Keratinocyte (primary cell): ENCODE data around the gene FGF1. TPM values are rescaled to one million over a fixed set of nuclear protein-coding genes. Genes with fewer than 3 reads are reported as not detected.

Experiments used
- DNase-seq: peaks from one replicate; pipeline ENCODE4 v3.0.0-alpha.2; 2011; ENCODE audit warnings: low read depth, missing footprints, low spot score
- FAIRE-seq: peaks from 2 replicates; lab custom pipeline; 2011; peaks lifted over from hg19 to GRCh38; lab: Jason Lieb, UNC
- H2AFZ ChIP-seq: 2 replicates; pipeline ENCODE4 v1.6.0; 2012; ENCODE audit warnings: low read length, control low read depth, inconsistent platforms; ENCODE audit not compliant: control insufficient read depth
- H3K27ac ChIP-seq: 2 replicates; pipeline ENCODE4 v1.5.1; 2011; ENCODE audit warnings: low read length; ENCODE audit not compliant: control insufficient read depth, insufficient read depth
- H3K27me3 ChIP-seq: 3 replicates; pipeline ENCODE4 v1.6.0; 2011; ENCODE audit warnings: low read length; ENCODE audit not compliant: control insufficient read depth, insufficient read depth; ENCODE audit errors: extremely low read depth
- H3K36me3 ChIP-seq, 2 experiments: 2 replicates in 1 of 2; 3 replicates in 1 of 2; pipeline ENCODE4 v1.5.1; 2011; ENCODE audit warnings: low read length in 2 of 2, mild to moderate bottlenecking in 1 of 2; ENCODE audit not compliant: control insufficient read depth in 2 of 2, insufficient read depth in 2 of 2; ENCODE audit errors: extremely low read depth in 1 of 2
- H3K4me1 ChIP-seq: 3 replicates; pipeline ENCODE4 v1.5.1; 2011; ENCODE audit warnings: low read length; ENCODE audit not compliant: control insufficient read depth, insufficient read depth; ENCODE audit errors: extremely low read depth
- H3K4me2 ChIP-seq: 3 replicates; pipeline ENCODE4 v1.6.0; 2011; ENCODE audit warnings: low read depth, low read length; ENCODE audit not compliant: control insufficient read depth, insufficient read depth; ENCODE audit errors: extremely low read depth
- H3K4me3 ChIP-seq, 3 experiments: fragments of 200-600 bp in 1 of 3; sonication (generic) in 1 of 3; 2 replicates in 2 of 3; 3 replicates in 1 of 3; pipeline ENCODE4 v1.5.1; 2011 to 2016; ENCODE audit warnings: low read length in 3 of 3, mild to moderate bottlenecking in 3 of 3, control low read depth in 2 of 3, inconsistent platforms in 1 of 3, low read depth in 1 of 3, mixed read lengths in 1 of 3, mixed run types in 1 of 3, moderate library complexity in 1 of 3; ENCODE audit not compliant: control insufficient read depth in 2 of 3, insufficient read depth in 2 of 3; ENCODE audit errors: extremely low read depth in 1 of 3
- H3K79me2 ChIP-seq: 2 replicates; pipeline ENCODE4 v1.6.0; 2012; ENCODE audit warnings: low read length; ENCODE audit not compliant: control insufficient read depth, insufficient read depth
- H3K9ac ChIP-seq: 3 replicates; pipeline ENCODE4 v1.6.0; 2011; ENCODE audit warnings: low read length; ENCODE audit not compliant: control insufficient read depth, insufficient read depth; ENCODE audit errors: extremely low read depth
- H3K9me1 ChIP-seq: 3 replicates; pipeline ENCODE4 v1.6.0; 2011; ENCODE audit warnings: low read length; ENCODE audit not compliant: control insufficient read depth, insufficient read depth; ENCODE audit errors: extremely low read depth
- H3K9me3 ChIP-seq: 2 replicates; pipeline ENCODE4 v1.5.1; 2012; ENCODE audit warnings: low read depth, low read length; ENCODE audit not compliant: control insufficient read depth
- H4K20me1 ChIP-seq: 3 replicates; pipeline ENCODE4 v1.6.0; 2011; ENCODE audit warnings: low read length; ENCODE audit not compliant: control insufficient read depth, insufficient read depth; ENCODE audit errors: extremely low read depth
- EZH2 ChIP-seq: IDR thresholded peaks from one replicate; pipeline ENCODE4 v1.6.1; 2012; ENCODE audit warnings: inconsistent platforms, mild to moderate bottlenecking, low read length, moderate library complexity
- dilution Hi-C: fragments of 300-500 bp; cut with MboI; formaldehyde crosslinking; loops from one replicate; pipeline ENCODE4 v1.7.0; 2020; ENCODE audit warnings: low sequenced_read_pairs; ENCODE audit not compliant: extremely low pct_ligation_motif_present
- polyA plus RNA-seq, 5 experiments: library from polyadenylated mRNA; depleted of rRNA in 3 of 5; stranded (reverse) in 3 of 5; stranded (forward) in 1 of 5; unstranded in 1 of 5; fragments of >200 nt; gene quantifications; 1 replicate in 1 of 5; 2 replicates in 3 of 5; 3 replicates in 1 of 5; pipeline versions ENCODE4 v1.2.1 to v1.2.3, GENCODE V29; 2011 to 2012; ENCODE audit warnings: missing spikeins in 2 of 5, low read depth in 1 of 5, low replicate concordance in 1 of 5
- TF ChIP-seq, protein P1 (sequence below), 3 experiments: IDR thresholded peaks in 1 of 3; conservative IDR thresholded peaks in 1 of 3; optimal IDR thresholded peaks in 1 of 3; 2 replicates in 2 of 3; 3 replicates in 1 of 3; pipeline versions ENCODE3 to v1.5.1; 2011; ENCODE audit warnings: low read length in 3 of 3, mild to moderate bottlenecking in 3 of 3, moderate library complexity in 2 of 3, control low read depth in 1 of 3, inconsistent platforms in 1 of 3; ENCODE audit not compliant: insufficient read depth in 2 of 3; ENCODE audit errors: extremely low read depth in 1 of 3

FGF1 gene
- polyA plus RNA-seq, 1 donor (not counting 4 experiments of a cell fraction or from before 2014, with no cell fraction given) = 2.4 TPM

- dilution Hi-C loops = no loop called here
- H3K27me3 ChIP-seq = no peaks in the 10 kb centered on the region
- peak overlapping the region; percentile 45 to 85 (median 83) for H3K4me3 ChIP-seq
- H3K4me1 ChIP-seq = peaks cover 7% of the 10 kb centered on the region
- H3K9me1 ChIP-seq = no peaks in the 10 kb centered on the region
- H3K36me3 ChIP-seq = no peaks in the 10 kb centered on the region
- DNase-seq (no peak), FAIRE-seq (peak; percentile 77)
- peak overlapping the region; percentile 86 for H3K9ac ChIP-seq
- peak overlapping the region; percentile 96 for H2AFZ ChIP-seq
- H3K27ac ChIP-seq = peak overlapping the region; percentile 84
- no peak for TF ChIP-seq EZH2
- TF ChIP-seq, protein P1, sequence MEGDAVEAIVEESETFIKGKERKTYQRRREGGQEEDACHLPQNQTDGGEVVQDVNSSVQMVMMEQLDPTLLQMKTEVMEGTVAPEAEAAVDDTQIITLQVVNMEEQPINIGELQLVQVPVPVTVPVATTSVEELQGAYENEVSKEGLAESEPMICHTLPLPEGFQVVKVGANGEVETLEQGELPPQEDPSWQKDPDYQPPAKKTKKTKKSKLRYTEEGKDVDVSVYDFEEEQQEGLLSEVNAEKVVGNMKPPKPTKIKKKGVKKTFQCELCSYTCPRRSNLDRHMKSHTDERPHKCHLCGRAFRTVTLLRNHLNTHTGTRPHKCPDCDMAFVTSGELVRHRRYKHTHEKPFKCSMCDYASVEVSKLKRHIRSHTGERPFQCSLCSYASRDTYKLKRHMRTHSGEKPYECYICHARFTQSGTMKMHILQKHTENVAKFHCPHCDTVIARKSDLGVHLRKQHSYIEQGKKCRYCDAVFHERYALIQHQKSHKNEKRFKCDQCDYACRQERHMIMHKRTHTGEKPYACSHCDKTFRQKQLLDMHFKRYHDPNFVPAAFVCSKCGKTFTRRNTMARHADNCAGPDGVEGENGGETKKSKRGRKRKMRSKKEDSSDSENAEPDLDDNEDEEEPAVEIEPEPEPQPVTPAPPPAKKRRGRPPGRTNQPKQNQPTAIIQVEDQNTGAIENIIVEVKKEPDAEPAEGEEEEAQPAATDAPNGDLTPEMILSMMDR (optimal IDR thresholded peaks at IDR 0.05 in 1 of 3, IDR thresholded peaks at IDR 0.05 in 1 of 3, conservative IDR thresholded peaks at IDR 0.05 in 1 of 3; ENCODE audit: extremely low read depth in 1 of 3, insufficient read depth in 2 of 3, low read length in 3 of 3) = peak; percentile 84 to 97 (median 91)
- no peaks in the 10 kb centered on the region for H3K79me2 ChIP-seq
- H4K20me1 ChIP-seq = no peaks in the 10 kb centered on the region
- H3K9me3 ChIP-seq = no peaks in the 10 kb centered on the region
- peak overlapping the region; percentile 93 for H3K4me2 ChIP-seq
These were observed 27.3 kb upstream of the FGF1 start for GRCh38 chr5:142713121-142713706.

GRCh38 chr5:142703153-142703552, 17.3 kb upstream of the FGF1 start:
- H3K4me3 ChIP-seq = no peak overlapping the region
- FAIRE-seq (no peak), DNase-seq (no peak)
- no peaks in the 10 kb centered on the region for H3K79me2 ChIP-seq
- H3K36me3 ChIP-seq = no peaks in the 10 kb centered on the region
- no peak overlapping the region for H2AFZ ChIP-seq
- dilution Hi-C loops = no loop called here
- H3K4me1 ChIP-seq = no peaks in the 10 kb centered on the region
- no peak overlapping the region for H3K9ac ChIP-seq
- no peak for TF ChIP-seq EZH2
- TF ChIP-seq, protein P1 (optimal IDR thresholded peaks at IDR 0.05 in 1 of 3, IDR thresholded peaks at IDR 0.05 in 1 of 3, conservative IDR thresholded peaks at IDR 0.05 in 1 of 3; ENCODE audit: extremely low read depth in 1 of 3, insufficient read depth in 2 of 3, low read length in 3 of 3) = no peak
- H4K20me1 ChIP-seq = no peaks in the 10 kb centered on the region
- H3K27ac ChIP-seq = no peak overlapping the region
- no peaks in the 10 kb centered on the region for H3K27me3 ChIP-seq
- H3K4me2 ChIP-seq = no peak overlapping the region
- no peaks in the 10 kb centered on the region for H3K9me3 ChIP-seq
- H3K9me1 ChIP-seq = no peaks in the 10 kb centered on the region
